CD14-positive monocyte (primary cell): Measurements from ENCODE around the gene PLXND1. TPM values are rescaled to one million over a fixed set of nuclear protein-coding genes. Genes with fewer than 3 reads are reported as not detected.

Source experiments
- DNase-seq, 3 donors: peaks; one replicate each; pipeline ENCODE4 v3.0.0-alpha.2; 2011 to 2022
- H2AFZ ChIP-seq: 2 replicates; pipeline ENCODE4 v1.6.0; 2012; ENCODE audit warnings: mild to moderate bottlenecking, low read depth, low read length, inconsistent platforms; ENCODE audit not compliant: insufficient read depth, poor library complexity, severe bottlenecking
- H3K27ac ChIP-seq, 2 donors: 1 replicate in 1 of 2; 2 replicates in 1 of 2; pipeline ENCODE4 v1.5.1; 2012 to 2013; ENCODE audit warnings: low read length in 2 of 2, control low read depth in 1 of 2, inconsistent platforms in 1 of 2, low read depth in 1 of 2, mild to moderate bottlenecking in 1 of 2
- H3K27me3 ChIP-seq, 2 donors: one replicate each; pipeline versions ENCODE4 v1.6.0 to v1.6.1; 2011 to 2013; ENCODE audit warnings: low read length in 2 of 2; ENCODE audit not compliant: control insufficient read depth in 2 of 2, insufficient read depth in 2 of 2
- H3K36me3 ChIP-seq, 2 donors: replicated peaks in 1 of 2; 1 replicate in 1 of 2; 2 replicates in 1 of 2; pipeline versions ENCODE4 v1.5.1 to v1.6.1; 2012 to 2013; ENCODE audit warnings: low read length in 2 of 2, control low read depth in 1 of 2, inconsistent platforms in 1 of 2, mild to moderate bottlenecking in 1 of 2; ENCODE audit not compliant: insufficient read depth in 2 of 2, control insufficient read depth in 1 of 2
- H3K4me1 ChIP-seq, 2 donors: 1 replicate in 1 of 2; 2 replicates in 1 of 2; pipeline versions ENCODE4 v1.5.1 to v1.6.1; 2012 to 2013; ENCODE audit warnings: low read length in 2 of 2, control low read depth in 1 of 2, inconsistent platforms in 1 of 2, mild to moderate bottlenecking in 1 of 2, moderate library complexity in 1 of 2; ENCODE audit not compliant: insufficient read depth in 2 of 2, control insufficient read depth in 1 of 2
- H3K4me2 ChIP-seq: replicated peaks from 2 replicates; pipeline ENCODE3; 2012; ENCODE audit warnings: low read length, moderate library complexity, mild to moderate bottlenecking; ENCODE audit not compliant: poor library complexity, severe bottlenecking; ENCODE audit errors: extremely low read depth
- H3K4me3 ChIP-seq, 3 experiments: fragments of 200-600 bp in 1 of 3; sonication (generic) in 1 of 3; replicated peaks in 1 of 3; 1 replicate in 2 of 3; 2 replicates in 1 of 3; pipeline ENCODE4 v1.5.1; 2011 to 2013; ENCODE audit warnings: low read length in 3 of 3, mild to moderate bottlenecking in 3 of 3, control low read depth in 2 of 3, low read depth in 2 of 3, inconsistent platforms in 1 of 3, moderate library complexity in 1 of 3
- H3K79me2 ChIP-seq: 2 replicates; pipeline ENCODE4 v1.6.0; 2012; ENCODE audit warnings: mild to moderate bottlenecking, control low read depth, inconsistent platforms, low read length, moderate library complexity; ENCODE audit not compliant: insufficient read depth
- H3K9ac ChIP-seq: 2 replicates; pipeline ENCODE4 v1.6.0; 2017; ENCODE audit warnings: low read length, mild to moderate bottlenecking; ENCODE audit not compliant: insufficient read depth, poor library complexity, severe bottlenecking
- H3K9me3 ChIP-seq, 2 donors: replicated peaks in 1 of 2; 1 replicate in 1 of 2; 2 replicates in 1 of 2; pipeline versions ENCODE4 v1.5.1 to v1.6.1; 2012 to 2013; ENCODE audit warnings: low read length in 2 of 2, control low read depth in 1 of 2; ENCODE audit not compliant: control insufficient read depth in 1 of 2, insufficient read depth in 1 of 2
- H4K20me1 ChIP-seq: 2 replicates; pipeline ENCODE4 v1.6.0; 2012; ENCODE audit warnings: mild to moderate bottlenecking, low read length, control low read depth, moderate library complexity; ENCODE audit not compliant: insufficient read depth
- H3K27ac Mint-ChIP-seq, 7 donors: one replicate each; pipeline ENCODE4 v1.8.0; 2020; ENCODE audit warnings: mild to moderate bottlenecking in 7 of 7, mixed read lengths in 7 of 7, moderate library complexity in 6 of 7, inconsistent platforms in 2 of 7
- H3K27me3 Mint-ChIP-seq, 3 donors: one replicate each; pipeline ENCODE4 v1.8.0; 2021 to 2022; ENCODE audit warnings: low read depth in 3 of 3, mild to moderate bottlenecking in 3 of 3, mixed read lengths in 3 of 3, moderate library complexity in 3 of 3, inconsistent platforms in 1 of 3
- H3K36me3 Mint-ChIP-seq, 2 donors: one replicate each; pipeline ENCODE4 v1.8.0; 2020; ENCODE audit warnings: mixed read lengths in 2 of 2, inconsistent platforms in 1 of 2, mild to moderate bottlenecking in 1 of 2
- H3K4me1 Mint-ChIP-seq: one replicate; pipeline ENCODE4 v1.8.0; 2020; ENCODE audit warnings: mild to moderate bottlenecking, mixed read lengths
- H3K4me3 Mint-ChIP-seq, 2 donors: one replicate each; pipeline ENCODE4 v1.8.0; 2020; ENCODE audit warnings: mild to moderate bottlenecking in 2 of 2, mixed read lengths in 2 of 2, moderate library complexity in 1 of 2
- H3K9me3 Mint-ChIP-seq, 7 donors: one replicate each; pipeline ENCODE4 v1.8.0; 2020 to 2022; ENCODE audit warnings: mixed read lengths in 7 of 7, mild to moderate bottlenecking in 6 of 7, moderate library complexity in 6 of 7, inconsistent platforms in 2 of 7
- WGBS: methylation state at CpG from one replicate; pipeline ENCODE4 v1.1.5; 2013; ENCODE audit warnings: missing lambda C conversion rate; ENCODE audit not compliant: insufficient coverage; 5-methylcytosine and 5-hydroxymethylcytosine counted together
- intact Hi-C, 2 donors: fragments of 100-400 bp; cut with micrococcal nuclease; formaldehyde crosslinking; loops; one replicate each; pipeline versions ENCODE4 v1.15.0 to v1.15.1; 2023
- polyA plus RNA-seq, 3 donors: library from polyadenylated mRNA; depleted of rRNA in 1 of 3; unstranded in 2 of 3; stranded (reverse) in 1 of 3; fragments of 300-500 nt in 2 of 3; fragments of >200 nt in 1 of 3; fragmentation: Illumina TruSeq in 2 of 3; gene quantifications; 1 replicate in 2 of 3; 2 replicates in 1 of 3; pipeline ENCODE4 v1.2.3, GENCODE V29; 2012 to 2021
- TF ChIP-seq, protein P1 (sequence below): fragments of 200-600 bp; IDR thresholded peaks from one replicate; pipeline ENCODE4 v1.8.0; 2022; ENCODE audit warnings: antibody characterized with exemption, mild to moderate bottlenecking

PLXND1 gene
- polyA plus RNA-seq, 3 donors, result 7.1 to 170 (median 9.9) TPM

DNA sequence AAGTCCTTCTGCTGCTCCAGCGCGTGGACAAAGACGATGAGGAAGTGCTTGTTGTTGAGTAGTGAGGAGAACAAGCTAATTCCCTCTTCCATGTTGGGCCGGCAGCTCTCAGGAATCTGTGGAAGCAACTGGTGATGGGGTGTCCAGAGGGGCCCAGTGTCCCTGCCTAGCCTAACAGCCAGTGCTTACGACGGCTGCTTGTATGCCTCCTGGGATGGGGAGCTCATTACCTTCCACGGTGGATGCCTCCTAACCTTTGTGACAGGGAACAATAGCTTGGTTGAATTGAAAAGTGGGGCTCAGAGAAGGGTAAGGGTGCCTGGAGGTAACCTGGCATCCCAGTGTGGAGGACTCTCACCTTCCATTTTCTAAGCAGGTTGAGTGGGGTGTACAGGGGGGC lies 40.6 kb downstream of the PLXND1 start:
- peaks cover 73 to 87% of the 10 kb centered on the region in 2 donors for H3K36me3 Mint-ChIP-seq
- no peak overlapping the region for H3K4me3 ChIP-seq
- H3K4me3 Mint-ChIP-seq, result no peak overlapping the region
- intact Hi-C loops, result no loop called here
- H3K27me3 Mint-ChIP-seq, result peaks cover 0 to 2% (median 0%) of the 10 kb centered on the region in 3 donors
- no peaks in the 10 kb centered on the region for H3K9me3 ChIP-seq
- TF ChIP-seq, protein P1, sequence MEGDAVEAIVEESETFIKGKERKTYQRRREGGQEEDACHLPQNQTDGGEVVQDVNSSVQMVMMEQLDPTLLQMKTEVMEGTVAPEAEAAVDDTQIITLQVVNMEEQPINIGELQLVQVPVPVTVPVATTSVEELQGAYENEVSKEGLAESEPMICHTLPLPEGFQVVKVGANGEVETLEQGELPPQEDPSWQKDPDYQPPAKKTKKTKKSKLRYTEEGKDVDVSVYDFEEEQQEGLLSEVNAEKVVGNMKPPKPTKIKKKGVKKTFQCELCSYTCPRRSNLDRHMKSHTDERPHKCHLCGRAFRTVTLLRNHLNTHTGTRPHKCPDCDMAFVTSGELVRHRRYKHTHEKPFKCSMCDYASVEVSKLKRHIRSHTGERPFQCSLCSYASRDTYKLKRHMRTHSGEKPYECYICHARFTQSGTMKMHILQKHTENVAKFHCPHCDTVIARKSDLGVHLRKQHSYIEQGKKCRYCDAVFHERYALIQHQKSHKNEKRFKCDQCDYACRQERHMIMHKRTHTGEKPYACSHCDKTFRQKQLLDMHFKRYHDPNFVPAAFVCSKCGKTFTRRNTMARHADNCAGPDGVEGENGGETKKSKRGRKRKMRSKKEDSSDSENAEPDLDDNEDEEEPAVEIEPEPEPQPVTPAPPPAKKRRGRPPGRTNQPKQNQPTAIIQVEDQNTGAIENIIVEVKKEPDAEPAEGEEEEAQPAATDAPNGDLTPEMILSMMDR, result no peak
- no peak overlapping the region for H3K9ac ChIP-seq
- no peaks in the 10 kb centered on the region for H3K4me1 ChIP-seq
- no peaks in the 10 kb centered on the region for H3K9me3 Mint-ChIP-seq
- no peak overlapping the region for H3K4me2 ChIP-seq
- H2AFZ ChIP-seq, result no peak overlapping the region
- H4K20me1 ChIP-seq, result peaks cover 8% of the 10 kb centered on the region
- WGBS, result 100% methylated on average over 3 of the region's 7 CpGs
- peaks cover 95 to 99% of the 10 kb centered on the region in 2 donors for H3K36me3 ChIP-seq
- no peak for DNase-seq
- no peaks in the 10 kb centered on the region for H3K4me1 Mint-ChIP-seq
- no peaks in the 10 kb centered on the region for H3K27me3 ChIP-seq
- peak overlapping the region in 1 of 2 donors; percentile 20 for H3K27ac ChIP-seq
- H3K79me2 ChIP-seq, result no peaks in the 10 kb centered on the region
- H3K27ac Mint-ChIP-seq, result peak overlapping the region in 2 of 7 donors; percentile 58 to 69

DNA sequence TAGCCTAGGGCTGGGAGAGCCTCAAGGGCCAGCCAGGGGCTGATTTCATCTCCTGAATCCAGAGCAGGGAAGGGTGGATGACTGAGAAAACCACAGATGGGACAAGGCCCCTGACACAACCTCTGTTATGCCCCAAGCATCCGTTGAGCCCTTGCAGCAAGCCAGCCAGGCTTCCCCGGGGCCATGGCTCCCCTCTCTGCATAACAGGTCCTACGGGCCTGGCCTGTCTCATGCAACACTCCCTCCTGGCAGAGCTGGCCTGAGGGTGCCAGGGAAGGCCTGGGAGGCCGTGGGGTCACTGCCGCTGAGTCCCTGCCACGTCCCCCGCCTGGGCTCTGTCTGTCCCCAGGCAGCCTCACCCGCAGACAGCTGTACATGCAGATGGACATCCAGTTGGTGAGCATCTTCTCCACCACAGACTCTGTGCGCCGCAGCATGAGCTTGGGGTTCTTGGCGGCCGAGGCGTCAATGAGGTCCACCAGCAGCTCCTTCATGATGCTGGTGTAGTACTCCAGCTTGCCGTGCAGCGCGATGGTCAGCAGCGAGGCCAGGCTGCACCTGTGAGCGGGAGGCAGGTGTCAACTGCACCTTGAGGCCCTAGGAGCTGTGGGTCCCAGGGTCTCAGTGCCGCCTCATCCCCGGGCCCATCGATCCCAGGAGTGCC lies 41.4 kb downstream of the PLXND1 start:
- H3K9me3 Mint-ChIP-seq, result no peaks in the 10 kb centered on the region
- 98% methylated on average over 18 of the region's 21 CpGs for WGBS
- H3K4me3 Mint-ChIP-seq, result no peak overlapping the region
- no peak for DNase-seq
- Histone ChIP-seq H4K20me1 (peaks cover 5% of the 10 kb centered on the region), H3K4me2 (no peak overlapping the region), H3K27ac (peak overlapping the region in 1 of 2 donors; percentile 26), H3K9me3 (no peaks in the 10 kb centered on the region), H3K79me2 (no peaks in the 10 kb centered on the region), H3K4me1 (no peaks in the 10 kb centered on the region), H2AFZ (no peak overlapping the region), H3K9ac (no peak overlapping the region), H3K27me3 (no peaks in the 10 kb centered on the region), H3K36me3 (peaks cover 95 to 99% of the 10 kb centered on the region in 2 donors), H3K4me3 (no peak overlapping the region)
- H3K27ac Mint-ChIP-seq, result peak overlapping the region in 3 of 7 donors; percentile 37 to 69 (median 58)
- intact Hi-C loops, result no loop called here
- peaks cover 73 to 87% of the 10 kb centered on the region in 2 donors for H3K36me3 Mint-ChIP-seq
- TF ChIP-seq, protein P1, result no peak
- H3K4me1 Mint-ChIP-seq, result peaks cover 3% of the 10 kb centered on the region
- peaks cover 0 to 2% (median 0%) of the 10 kb centered on the region in 3 donors for H3K27me3 Mint-ChIP-seq
